T-helper 1 cell (primary cell): ENCODE data around the gene AGBL1.

Experiments
- DNase-seq, 5 donors: peaks; one replicate each; pipeline ENCODE4 v3.0.0-alpha.2; 2012 to 2020

The AGBL1 gene

GRCh38 chr15:86892774-86893449, 813.2 kb downstream of the AGBL1 start:
- DNase-seq: no peak

GRCh38 chr15:86894269-86894668, 814.6 kb downstream of the AGBL1 start:
- DNase-seq: no peak

- DNase-seq: no peak
Measured at GRCh38 chr15:86903642-86904421, 824.2 kb downstream of the AGBL1 start.

- no peak for DNase-seq
Measured at GRCh38 chr15:86905625-86906256, 826.1 kb downstream of the AGBL1 start.

GRCh38 chr15:86906376-86906775, 826.7 kb downstream of the AGBL1 start:
- no peak for DNase-seq

- DNase-seq: no peak
Measured at GRCh38 chr15:86911022-86911421, 831.4 kb downstream of the AGBL1 start.

- DNase-seq: no peak
Measured at GRCh38 chr15:86912661-86913060, 833.0 kb downstream of the AGBL1 start.

- no peak for DNase-seq
Measured at GRCh38 chr15:86915811-86916331, 836.2 kb downstream of the AGBL1 start.

- DNase-seq: no peak
Measured at GRCh38 chr15:86916671-86917360, 837.1 kb downstream of the AGBL1 start.

- no peak for DNase-seq
Measured at GRCh38 chr15:86917361-86917671, 837.6 kb downstream of the AGBL1 start.

- no peak for DNase-seq
Measured at GRCh38 chr15:86919581-86919980, 839.9 kb downstream of the AGBL1 start.

GRCh38 chr15:86929461-86929860, 849.8 kb downstream of the AGBL1 start:
- DNase-seq: no peak

- DNase-seq: no peak
Measured at GRCh38 chr15:86932456-86932855, 852.8 kb downstream of the AGBL1 start.

- no peak for DNase-seq
Measured at GRCh38 chr15:86935841-86936240, 856.2 kb downstream of the AGBL1 start.

GRCh38 chr15:86942285-86942684, 862.6 kb downstream of the AGBL1 start:
- DNase-seq: no peak

- DNase-seq: no peak
Measured at GRCh38 chr15:86948719-86949118, 869.0 kb downstream of the AGBL1 start.

GRCh38 chr15:86959254-86959653, 879.6 kb downstream of the AGBL1 start:
- DNase-seq: no peak

GRCh38 chr15:86961669-86962068, 882.0 kb downstream of the AGBL1 start:
- no peak for DNase-seq

GRCh38 chr15:86964271-86964670, 884.6 kb downstream of the AGBL1 start:
- no peak for DNase-seq

- DNase-seq: no peak
Measured at GRCh38 chr15:86968244-86968643, 888.6 kb downstream of the AGBL1 start.

GRCh38 chr15:86969364-86969763, 889.7 kb downstream of the AGBL1 start:
- DNase-seq: no peak

GRCh38 chr15:86973284-86973844, 893.7 kb downstream of the AGBL1 start:
- no peak for DNase-seq

GRCh38 chr15:86988033-86988432, 908.4 kb downstream of the AGBL1 start:
- DNase-seq: no peak
